HepG2 (cell line): ENCODE measurements around the gene GATAD2B. TPM values are rescaled to one million over a fixed set of nuclear protein-coding genes. Genes with fewer than 3 reads are reported as not detected.

Experiments
- CCAR2 ChIP-seq: fragments of 200-400 bp; formaldehyde crosslinking; optimal IDR thresholded peaks from 2 replicates; pipeline ENCODE3; 2018; ENCODE audit warnings: low read depth, mild to moderate bottlenecking, low read length, moderate library complexity
- ELF4 ChIP-seq: sonication (generic); formaldehyde crosslinking; IDR thresholded peaks from 2 replicates; pipeline ENCODE4 v1.5.0; 2020; ENCODE audit warnings: missing genetic modification reagents, mild to moderate bottlenecking, moderate library complexity, borderline replicate concordance
- EZH2 ChIP-seq: conservative IDR thresholded peaks from 2 replicates; pipeline ENCODE4 v1.6.1; 2012; ENCODE audit warnings: mild to moderate bottlenecking, low read depth, low read length, moderate library complexity
- GATA4 ChIP-seq: sonication (generic); IDR thresholded peaks from 2 replicates; pipeline ENCODE4 v1.6.1; 2016; ENCODE audit warnings: antibody characterized with exemption, low read depth, borderline replicate concordance
- IRF2 ChIP-seq: IDR thresholded peaks from 2 replicates; pipeline ENCODE4 v1.6.1; 2018; ENCODE audit warnings: missing genetic modification reagents, missing compliant biosample characterization
- KLF12 ChIP-seq: sonication (generic); formaldehyde crosslinking; IDR thresholded peaks from 2 replicates; pipeline ENCODE4 v1.4.0; 2020; ENCODE audit warnings: missing genetic modification reagents, borderline replicate concordance
- KLF16 ChIP-seq, 2 experiments: sonication (generic) in 1 of 2; formaldehyde crosslinking in 1 of 2; IDR thresholded peaks; 2 replicates each; pipeline versions ENCODE4 v1.6.1 to v1.8.0; 2016 to 2023; ENCODE audit warnings: missing genetic modification reagents in 2 of 2, missing compliant biosample characterization in 1 of 2
- MIXL1 ChIP-seq: IDR thresholded peaks from 2 replicates; pipeline ENCODE4 v1.6.1; 2016
- MYNN ChIP-seq: sonication (generic); formaldehyde crosslinking; IDR thresholded peaks from 2 replicates; pipeline ENCODE4 v1.4.0; 2020; ENCODE audit warnings: mild to moderate bottlenecking, low read depth, missing genetic modification reagents
- NR2F1 ChIP-seq, 2 experiments: fragments of 450-650 bp in 1 of 2; formaldehyde crosslinking in 1 of 2; IDR thresholded peaks; 2 replicates each; pipeline versions ENCODE4 v1.5.0 to v1.6.1; 2016 to 2020; ENCODE audit warnings: mild to moderate bottlenecking in 1 of 2, missing compliant biosample characterization in 1 of 2, missing genetic modification reagents in 1 of 2, moderate library complexity in 1 of 2
- PCBP2 ChIP-seq: fragments of 200-400 bp; formaldehyde crosslinking; optimal IDR thresholded peaks from 2 replicates; pipeline ENCODE3; 2018; ENCODE audit warnings: low read length, low read depth; ENCODE audit not compliant: poor library complexity, severe bottlenecking
- SNAPC4 ChIP-seq: sonication (generic); formaldehyde crosslinking; IDR thresholded peaks from 2 replicates; pipeline ENCODE4 v1.4.0; 2020; ENCODE audit warnings: mild to moderate bottlenecking, missing genetic modification reagents
- STAT6 ChIP-seq: sonication (generic); formaldehyde crosslinking; IDR thresholded peaks from 2 replicates; pipeline ENCODE4 v1.4.0; 2020; ENCODE audit warnings: missing genetic modification reagents, mild to moderate bottlenecking, borderline replicate concordance
- TCF7 ChIP-seq: sonication (generic); IDR thresholded peaks from 2 replicates; pipeline ENCODE4 v1.6.1; 2016; ENCODE audit warnings: antibody characterized with exemption, low read depth
- ZBTB1 ChIP-seq: sonication (generic); formaldehyde crosslinking; IDR thresholded peaks from 2 replicates; pipeline ENCODE4 v1.4.0; 2020; ENCODE audit warnings: missing genetic modification reagents, borderline replicate concordance
- ZBTB8A ChIP-seq: sonication (generic); formaldehyde crosslinking; IDR thresholded peaks from 2 replicates; pipeline ENCODE4 v1.4.0; 2020; ENCODE audit warnings: mild to moderate bottlenecking, low read depth, missing genetic modification reagents, borderline replicate concordance
- ZIK1 ChIP-seq: sonication (generic); formaldehyde crosslinking; IDR thresholded peaks from 2 replicates; pipeline ENCODE4 v1.5.0; 2020; ENCODE audit warnings: mild to moderate bottlenecking, low read depth, missing genetic modification reagents, borderline replicate concordance
- ZNF143 ChIP-seq: sonication (generic); formaldehyde crosslinking; IDR thresholded peaks from 2 replicates; pipeline ENCODE4 v1.4.0; 2020; ENCODE audit warnings: missing genetic modification reagents
- ZNF24 ChIP-seq: fragments of 450-650 bp; IDR thresholded peaks from 2 replicates; pipeline ENCODE4 v1.6.1; 2017; ENCODE audit warnings: antibody characterized with exemption, mild to moderate bottlenecking
- ZNF747 ChIP-seq: sonication (generic); formaldehyde crosslinking; IDR thresholded peaks from 2 replicates; pipeline ENCODE4 v1.8.1; 2023; ENCODE audit warnings: missing genetic modification reagents, mild to moderate bottlenecking, borderline replicate concordance
- polyA plus RNA-seq, 8 experiments: library from polyadenylated mRNA; depleted of rRNA in 3 of 8; stranded (reverse) in 7 of 8; unstranded in 1 of 8; fragments of >200 nt; fragmentation: Illumina TruSeq in 4 of 8; extraction: Trizol in 4 of 8; gene quantifications; 2 replicates each; pipeline versions ENCODE4 v1.2.1 to v1.2.3, GENCODE V29; 2011 to 2016; ENCODE audit warnings: low read depth in 4 of 8, missing spikeins in 1 of 8, mixed read lengths in 1 of 8; ENCODE audit not compliant: insufficient read depth in 1 of 8
- total RNA-seq, 5 experiments: library from RNA; depleted of rRNA; stranded (reverse); fragments of >200 nt; fragmentation: Illumina TruSeq; extraction: Trizol; gene quantifications; 2 replicates each; pipeline ENCODE4 v1.2.3, GENCODE V29; 2016; ENCODE audit warnings: low read depth in 1 of 5

Gene GATAD2B
- total and polyA plus RNA-seq, 2 of the 13 experiments (the other 11 are each of a cell fraction or from before 2014, with no cell fraction given) = 3.2 to 5.2 TPM

- TF ChIP-seq STAT6 (CRISPR knock-in tag) (no peak), CCAR2 (no peak), PCBP2 (no peak), TCF7 (no peak), NR2F1 (CRISPR knock-in tag; IDR thresholded peaks at IDR 0.05) (no peak), EZH2 (no peak), MYNN (no peak), MIXL1 (no peak), IRF2 (no peak; the same call in 1 of the 2 replicates), GATA4 (no peak), ZNF143 (CRISPR knock-in tag) (no peak), ZIK1 (0 out of 2 replicates have a peak, but pooled peaks have one; percentile 32), ZNF747 (CRISPR knock-in tag) (no peak; the same call in 1 of the 2 replicates), ZBTB1 (CRISPR knock-in tag) (no peak), ZBTB8A (CRISPR knock-in tag) (no peak), ELF4 (CRISPR knock-in tag) (no peak), KLF12 (no peak), ZNF24 (no peak), SNAPC4 (no peak), KLF16 (CRISPR knock-in tag; IDR thresholded peaks at IDR 0.05) (0 out of 4 replicates have a peak, but pooled peaks of 1 of the 2 experiments have one; percentile 45)
Observed at GRCh38 chr1:153775458-153776327, 147.1 kb downstream of the GATAD2B start (continued).
